ENCODE data around the gene GPATCH2L.
A peak's percentile ranks its signal among the peaks of the same experiment; 100 is the strongest.

The GPATCH2L gene

GRCh38 chr14:76151398-76152332 is at the start of gene GPATCH2L:
Gene GPATCH2L, plus strand, starts transcription at chr14:76151922. Its CDS starts 2,442 bp downstream, at chr14:76154364.
- DNase-seq: peak; percentile 95 to 97

GRCh38 chr14:76104802-76105355 is 46.8 kb upstream of the GPATCH2L start:
- DNase-seq: peak; percentile 93 to 95

DNA sequence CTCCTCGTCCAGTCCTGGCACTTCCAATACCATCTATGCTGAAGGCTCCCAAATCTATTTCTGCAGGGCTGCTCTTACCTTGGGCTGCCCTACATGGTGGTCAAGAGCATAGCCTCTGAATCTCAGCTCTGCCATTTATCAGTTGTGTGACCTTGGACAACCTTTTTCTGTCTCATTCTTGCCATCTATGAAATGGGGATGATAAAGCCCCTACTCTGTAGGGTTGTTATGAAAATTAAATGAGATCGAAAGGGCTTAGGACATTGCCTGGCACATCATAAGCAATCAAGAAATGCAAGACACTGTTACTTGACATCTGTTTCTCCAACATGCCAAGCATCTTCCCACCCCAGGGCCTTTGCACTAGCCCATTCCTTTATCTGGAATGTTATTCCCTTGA is 45.5 kb upstream of the GPATCH2L start:
- DNase-seq: no peak

DNA sequence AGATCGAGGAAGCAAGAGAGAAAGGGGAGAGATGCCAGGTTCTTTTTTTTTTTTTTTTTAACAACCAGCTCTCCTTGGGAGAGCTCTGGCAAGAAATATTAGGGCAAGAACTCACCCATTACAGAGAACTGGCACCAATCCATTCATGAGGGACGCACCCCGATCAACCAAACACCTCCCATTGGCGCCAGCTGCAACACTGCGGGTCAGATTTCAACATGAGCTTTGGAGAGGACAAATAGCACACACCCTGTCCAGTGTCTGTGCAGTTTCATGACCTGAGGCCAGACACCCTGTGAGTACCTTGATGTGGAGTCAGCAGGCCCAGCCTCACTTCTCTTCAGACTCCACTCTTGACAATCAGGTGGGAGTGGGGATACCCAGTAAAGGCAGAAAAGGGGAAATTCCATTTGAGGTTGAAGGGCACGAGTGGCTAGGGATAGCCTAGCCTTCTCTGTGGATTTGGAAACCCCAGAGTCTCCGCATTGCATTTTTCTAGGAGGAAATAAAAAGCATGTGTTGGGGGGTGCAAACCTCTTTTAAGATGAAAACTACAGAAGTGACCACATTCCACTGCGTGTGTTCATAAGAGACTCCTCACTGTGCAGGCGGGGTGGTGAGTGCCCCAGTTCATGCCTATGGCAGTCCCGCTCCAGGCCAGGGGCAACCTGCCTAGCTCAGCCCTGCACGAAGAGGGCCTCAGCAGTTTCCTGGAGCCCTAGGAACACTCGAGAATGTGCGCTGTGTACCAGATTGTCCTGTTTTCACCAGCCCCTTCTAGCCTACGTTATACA is 42.4 kb upstream of the GPATCH2L start:
- no peak for DNase-seq

GRCh38 chr14:76112889-76113624 is 38.7 kb upstream of the GPATCH2L start:
- no peak for DNase-seq

- DNase-seq: no peak
These were observed 38.0 kb upstream of the GPATCH2L start for GRCh38 chr14:76113691-76114090.

GRCh38 chr14:76115010-76115422 is 36.7 kb upstream of the GPATCH2L start:
- no peak for DNase-seq

GRCh38 chr14:76117789-76118484 is 33.8 kb upstream of the GPATCH2L start:
- DNase-seq: peak; percentile 75 to 91

GRCh38 chr14:76118594-76118993 is 33.1 kb upstream of the GPATCH2L start:
- DNase-seq: no peak

GRCh38 chr14:76121089-76121748 is 30.5 kb upstream of the GPATCH2L start:
- no peak for DNase-seq

DNA sequence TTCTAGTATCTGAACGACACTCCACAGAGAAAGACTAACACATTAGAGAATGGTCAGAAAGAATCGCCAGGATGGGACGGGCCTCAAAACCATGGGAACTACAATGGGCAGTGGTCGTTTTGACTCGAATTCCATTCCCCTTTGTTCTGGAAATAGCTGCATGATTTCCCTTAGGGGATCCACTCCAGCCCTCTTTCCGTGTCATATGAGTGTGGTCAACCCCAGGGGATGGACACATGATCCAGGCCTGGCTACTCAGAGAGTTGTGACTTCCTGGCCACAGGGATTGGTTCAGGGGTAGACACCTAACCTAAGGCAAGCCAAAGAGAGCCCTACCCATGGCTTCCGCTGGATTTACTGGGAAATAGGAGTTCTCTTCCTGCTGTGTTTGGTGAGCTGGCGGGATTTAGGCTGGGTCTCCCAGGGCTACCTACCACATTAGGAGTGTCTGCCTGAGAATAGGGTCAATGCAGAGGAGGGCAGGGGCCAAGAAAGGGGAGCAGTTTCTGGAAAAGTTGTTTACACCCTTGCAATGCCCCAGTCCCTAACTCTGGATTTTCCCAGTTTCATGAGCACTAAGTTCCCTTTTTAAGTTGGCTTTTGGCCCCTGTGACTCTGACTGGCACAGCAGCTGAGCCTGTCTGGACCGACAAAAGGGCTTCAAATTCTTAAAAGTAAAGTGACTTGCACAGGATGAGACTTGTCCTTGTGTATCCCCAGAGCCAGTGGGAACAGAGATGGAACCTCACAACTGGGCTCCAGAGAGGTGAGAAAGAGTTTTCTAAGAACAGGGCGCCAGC is 28.1 kb upstream of the GPATCH2L start:
- DNase-seq: no peak

- no peak for DNase-seq
These were observed 26.2 kb upstream of the GPATCH2L start for GRCh38 chr14:76125511-76125910.

DNA sequence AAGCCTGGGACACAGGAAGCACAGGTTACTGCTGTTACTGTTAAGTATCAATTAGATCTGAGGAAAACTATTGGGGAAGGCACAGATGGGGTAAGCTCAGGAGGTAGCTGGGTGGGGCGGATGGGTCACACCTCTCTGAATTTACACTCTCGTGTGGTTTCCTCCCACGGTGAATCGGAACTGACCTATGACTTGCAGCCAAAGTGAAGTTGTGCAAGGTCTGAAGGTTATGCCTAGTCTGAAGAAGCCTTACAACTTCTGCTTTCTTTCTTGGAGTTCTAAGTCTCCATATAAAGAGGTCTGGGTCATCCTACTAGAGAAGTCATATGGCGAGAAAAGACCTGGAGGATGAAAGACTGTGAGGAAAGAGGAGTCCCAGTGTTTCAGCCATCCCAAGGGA is 25.6 kb upstream of the GPATCH2L start:
- DNase-seq: no peak

DNA sequence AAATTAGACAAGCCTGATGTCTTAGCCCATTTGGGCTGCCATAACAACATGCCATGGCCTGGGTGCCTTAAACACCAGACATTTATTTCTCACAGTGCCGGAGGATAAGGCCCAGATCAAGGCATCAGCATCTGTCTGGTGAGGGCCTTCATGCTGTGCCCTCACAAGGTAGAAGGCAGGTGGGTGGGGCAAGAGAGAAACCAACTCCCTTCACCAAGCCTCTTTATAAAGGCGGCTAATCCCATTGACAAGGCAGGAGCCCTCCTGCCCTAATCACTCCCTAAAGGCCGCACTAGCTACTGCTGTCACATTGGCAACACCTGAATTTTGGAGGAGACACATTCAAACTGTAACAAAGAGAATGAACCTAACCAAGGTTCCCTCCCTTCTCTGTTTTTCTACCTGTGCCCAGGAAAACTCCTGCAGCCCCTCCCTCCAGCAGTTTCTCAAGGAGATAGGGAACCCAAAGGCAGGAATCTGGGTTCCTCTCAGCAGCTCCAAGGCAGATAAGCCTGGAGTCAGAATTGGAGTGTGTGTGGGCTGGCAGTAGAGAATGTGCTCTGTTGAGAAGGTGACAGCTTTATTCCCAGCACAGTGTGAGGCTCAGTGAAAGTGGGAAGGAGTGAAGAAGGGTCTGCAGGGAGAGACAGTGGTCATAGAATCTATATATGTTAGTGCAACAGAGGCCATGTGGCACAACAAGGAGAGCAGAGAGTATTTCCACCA is 21.7 kb upstream of the GPATCH2L start:
- peak in 1 of 2 experiments; percentile 24 for DNase-seq

DNA sequence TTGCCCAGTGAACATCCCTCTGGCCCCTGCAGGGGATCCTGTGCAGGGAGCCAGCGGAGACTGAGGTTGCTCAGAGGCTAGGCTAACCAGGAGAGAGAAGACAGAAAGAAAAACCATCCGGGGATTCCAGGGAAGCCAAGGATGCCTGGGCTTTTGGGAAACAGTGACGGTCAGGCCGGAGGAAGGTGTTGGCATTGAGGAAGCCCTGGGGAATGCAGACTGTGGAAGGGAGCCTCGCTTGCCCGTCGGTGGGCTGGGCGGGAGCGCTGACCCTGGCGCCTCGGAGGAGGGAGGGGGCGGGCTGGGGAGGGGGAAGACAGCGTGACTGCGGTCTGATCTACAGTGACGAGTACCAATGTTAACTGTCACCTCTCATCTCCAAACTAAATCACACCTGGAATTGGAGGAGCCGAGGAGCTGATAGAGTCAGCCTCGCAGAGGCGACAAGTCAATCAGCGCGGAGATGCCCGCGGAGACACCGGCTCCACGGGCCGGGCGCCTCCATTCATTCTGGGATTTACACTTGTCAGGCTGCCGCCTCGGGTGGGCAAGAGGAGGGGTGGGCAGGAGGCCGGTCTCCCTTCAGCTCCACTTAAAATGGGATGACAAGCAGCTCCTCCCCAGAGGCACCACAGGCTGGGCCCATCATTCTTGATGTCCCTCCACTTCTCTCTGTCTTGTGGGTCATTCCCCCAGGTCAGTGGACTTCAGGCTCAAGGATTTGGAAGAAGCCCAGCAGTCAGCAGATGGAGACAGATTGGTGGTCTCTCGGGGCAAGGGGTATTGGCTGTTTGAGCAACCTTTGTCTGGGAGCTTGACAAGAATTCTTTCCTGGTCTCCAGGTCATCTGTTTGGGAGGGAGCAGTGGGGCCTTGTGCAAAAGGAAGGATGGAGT is 20.4 kb upstream of the GPATCH2L start:
- DNase-seq: no peak

DNA sequence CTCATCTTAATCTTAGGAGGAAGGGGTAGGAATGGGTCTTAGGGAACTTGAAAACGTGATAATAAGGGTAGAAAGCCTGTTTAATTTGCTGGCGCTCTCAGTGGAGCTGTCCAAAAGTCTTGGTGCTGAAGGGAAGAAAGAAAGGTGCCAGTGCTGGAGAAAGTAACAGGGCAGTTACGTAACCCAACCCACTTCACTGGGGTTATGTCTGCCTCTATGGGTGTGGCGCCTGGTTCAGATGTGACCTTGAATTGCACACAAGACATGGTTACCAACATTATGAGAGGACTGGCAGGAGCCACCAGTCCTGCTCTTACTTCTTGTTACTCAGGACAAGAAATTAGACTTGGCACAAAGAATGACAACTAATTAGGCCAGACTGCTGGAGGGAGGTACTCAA is 18.6 kb upstream of the GPATCH2L start:
- DNase-seq: no peak

GRCh38 chr14:76134231-76134630 is 17.5 kb upstream of the GPATCH2L start:
- no peak for DNase-seq

DNA sequence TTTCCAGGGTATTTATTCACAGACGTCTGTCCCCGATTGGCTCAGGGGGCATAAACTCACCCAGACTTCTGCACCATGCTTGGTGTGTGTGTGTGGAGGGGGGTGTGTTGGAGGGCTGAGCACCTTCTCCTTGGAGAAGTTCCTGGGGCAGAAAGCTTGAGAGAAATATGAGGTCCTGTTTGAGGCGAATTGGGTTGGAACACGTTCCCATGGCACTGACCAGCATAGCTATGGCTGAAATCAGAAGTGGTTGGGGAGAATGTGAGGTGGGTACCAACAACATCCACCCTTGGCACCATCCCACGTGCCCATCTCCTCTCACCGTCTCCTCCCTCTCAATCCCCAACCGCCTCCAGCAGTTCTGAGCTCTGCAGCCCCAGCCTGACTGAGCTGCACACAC is 16.0 kb upstream of the GPATCH2L start:
- DNase-seq: no peak

Measured in NCI-H524 (cell line).